HCT116 (cell line): ENCODE data around the gene R3HDM4. TPM values are rescaled to one million over a fixed set of nuclear protein-coding genes. Genes with fewer than 3 reads are reported as not detected.

Experiments
- ATAC-seq: fragments of 200-7000 bp; cut with Tn5 transposase; 2 replicates; pipeline ENCODE4 v1.9.1; 2020; ENCODE audit warnings: mild to moderate bottlenecking, moderate library complexity
- BruUV-seq: library from RNA; stranded (reverse); fragments of 400-500 nt; replicated peaks from 2 replicates; lab custom pipeline; 2021; lab: Mats Ljungman, UMichigan
- CTCF ChIA-PET: fragments of 300-600 bp; sonication (Branson Sonifier 250); formaldehyde crosslinking; loops from one replicate; lab custom pipeline; 2021; ENCODE audit warnings: antibody characterized with exemption; lab: Charles Lee
- POLR2A ChIA-PET: fragments of 300-600, 350-600 bp; sonication (Branson Sonifier 250); formaldehyde crosslinking; loops from one replicate; lab custom pipeline; 2021; ENCODE audit warnings: antibody characterized with exemption; lab: Charles Lee
- RAD21 ChIA-PET, 2 experiments: fragments of 300-600 bp; sonication (Branson Sonifier 250); formaldehyde crosslinking; loops; one replicate each; lab custom pipeline; 2023; ENCODE audit warnings: low total read pairs in 2 of 2; ENCODE audit not compliant: uncharacterized antibody in 2 of 2, unreplicated experiment in 2 of 2, low non-redundant PET in 1 of 2; lab: Charles Lee
- DNase-seq: peaks from one replicate; pipeline ENCODE4 v3.0.0-alpha.2; 2010; ENCODE audit warnings: low read depth, low spot score
- H2AFZ ChIP-seq: fragments of 200-600 bp; shearing (Covaris generic), sonication (generic); 2 replicates; pipeline ENCODE4 v1.6.1; 2017; ENCODE audit warnings: low read depth, mixed run types, mixed read lengths, antibody characterized with exemption, low read length; ENCODE audit not compliant: poor library complexity, severe bottlenecking
- H3K27ac ChIP-seq: 2 replicates; pipeline ENCODE4 v1.5.1; 2012; ENCODE audit warnings: low read depth, low read length
- H3K27me3 ChIP-seq: fragments of 200-600 bp; sonication (generic); 2 replicates; pipeline ENCODE4 v1.6.1; 2016; ENCODE audit warnings: mixed run types, low read length, mixed read lengths; ENCODE audit not compliant: insufficient read depth
- H3K36me3 ChIP-seq, 2 experiments: fragments of 200-500 bp in 1 of 2; fragments of 200-600 bp in 1 of 2; sonication (Bioruptor generic) in 1 of 2; sonication (generic) in 1 of 2; 2 replicates each; pipeline versions ENCODE4 v1.5.1 to v1.6.1; 2014 to 2016; ENCODE audit warnings: low read length in 2 of 2, inconsistent platforms in 1 of 2, mixed read lengths in 1 of 2, mixed run types in 1 of 2; ENCODE audit not compliant: insufficient read depth in 2 of 2, control insufficient read depth in 1 of 2
- H3K4me1 ChIP-seq, 2 experiments: fragments of 200-600 bp in 1 of 2; sonication (generic) in 1 of 2; 2 replicates each; pipeline versions ENCODE4 v1.5.1 to v1.6.1; 2012 to 2017; ENCODE audit warnings: low read length in 2 of 2, inconsistent platforms in 1 of 2, mild to moderate bottlenecking in 1 of 2, mixed read lengths in 1 of 2, mixed run types in 1 of 2, moderate library complexity in 1 of 2; ENCODE audit not compliant: insufficient read depth in 2 of 2, control insufficient read depth in 1 of 2
- H3K4me2 ChIP-seq: fragments of 200-600 bp; sonication (generic); 2 replicates; pipeline ENCODE4 v1.6.1; 2017; ENCODE audit warnings: mixed run types, low read length, mixed read lengths
- H3K4me3 ChIP-seq, 2 experiments: fragments of 200-600 bp in 1 of 2; sonication (generic) in 1 of 2; replicated peaks in 1 of 2; 2 replicates each; pipeline ENCODE4 v1.5.1; 2011 to 2016; ENCODE audit warnings: low read length in 2 of 2, control low read depth in 1 of 2, low read depth in 1 of 2, mild to moderate bottlenecking in 1 of 2, mixed read lengths in 1 of 2, mixed run types in 1 of 2
- H3K79me2 ChIP-seq: fragments of 200-600 bp; sonication (generic); 2 replicates; pipeline ENCODE4 v1.6.1; 2017; ENCODE audit warnings: mild to moderate bottlenecking, mixed run types, low read length, moderate library complexity, mixed read lengths; ENCODE audit not compliant: insufficient read depth
- H3K9ac ChIP-seq: fragments of 200-600 bp; sonication (generic); 2 replicates; pipeline ENCODE4 v1.6.1; 2016; ENCODE audit warnings: low read length, mixed read lengths
- H3K9me2 ChIP-seq: fragments of 200-600 bp; sonication (generic), shearing (Covaris generic); 2 replicates; pipeline ENCODE4 v1.6.1; 2017; ENCODE audit warnings: mixed run types, mild to moderate bottlenecking, moderate library complexity; ENCODE audit not compliant: insufficient read depth
- H3K9me3 ChIP-seq, 2 experiments: fragments of 200-500 bp in 1 of 2; fragments of 200-600 bp in 1 of 2; sonication (Bioruptor generic) in 1 of 2; sonication (generic) in 1 of 2; 2 replicates each; pipeline ENCODE4 v1.6.1; 2014 to 2017; ENCODE audit warnings: low read length in 2 of 2, mixed read lengths in 2 of 2, inconsistent platforms in 1 of 2, low read depth in 1 of 2, mild to moderate bottlenecking in 1 of 2, mixed run types in 1 of 2, moderate library complexity in 1 of 2; ENCODE audit not compliant: control insufficient read depth in 1 of 2, insufficient read depth in 1 of 2
- H4K20me1 ChIP-seq: fragments of 200-600 bp; sonication (generic), shearing (Covaris generic); 2 replicates; pipeline ENCODE4 v1.6.1; 2017; ENCODE audit warnings: mixed run types, mild to moderate bottlenecking, moderate library complexity; ENCODE audit not compliant: insufficient read depth
- CEBPB ChIP-seq: IDR thresholded peaks from 2 replicates; pipeline ENCODE4 v1.6.1; 2012; ENCODE audit warnings: low read depth
- EZH2phosphoT487 ChIP-seq: fragments of 200-600 bp; IDR thresholded peaks from 2 replicates; pipeline ENCODE4 v1.6.1; 2018; ENCODE audit warnings: antibody characterized with exemption, borderline replicate concordance
- JUND ChIP-seq: IDR thresholded peaks from 2 replicates; pipeline ENCODE4 v1.6.1; 2012
- POLR2A ChIP-seq: IDR thresholded peaks from 2 replicates; pipeline ENCODE4 v1.7.0; 2011; ENCODE audit warnings: borderline replicate concordance; ENCODE audit not compliant: insufficient read depth, insufficient read length; ENCODE audit errors: extremely low read depth
- POLR2AphosphoS5 ChIP-seq: IDR thresholded peaks from 2 replicates; pipeline ENCODE4 v1.6.1; 2011; ENCODE audit warnings: mild to moderate bottlenecking, low read depth, low read length, moderate library complexity
- RAD21 ChIP-seq: IDR thresholded peaks from 2 replicates; pipeline ENCODE4 v1.6.1; 2012; ENCODE audit warnings: low read depth, mild to moderate bottlenecking
- SP1 ChIP-seq: IDR thresholded peaks from 2 replicates; pipeline ENCODE4 v1.6.1; 2012; ENCODE audit warnings: low read depth
- TCF7L2 ChIP-seq: IDR thresholded peaks from 2 replicates; pipeline ENCODE4 v1.7.0; 2011; ENCODE audit warnings: borderline replicate concordance, inconsistent platforms; ENCODE audit not compliant: insufficient read depth, insufficient read length; ENCODE audit errors: extremely low read depth
- YY1 ChIP-seq: IDR thresholded peaks from 2 replicates; pipeline ENCODE4 v1.6.1; 2011; ENCODE audit warnings: low read length, low read depth, moderate library complexity, mild to moderate bottlenecking; ENCODE audit not compliant: insufficient replicate concordance; ENCODE audit errors: extremely low read depth
- ZNF274 ChIP-seq: fragments of 200-500 bp; sonication (Bioruptor generic); IDR thresholded peaks from 2 replicates; pipeline ENCODE4 v1.6.1; 2014; ENCODE audit warnings: mild to moderate bottlenecking, low read depth, low read length, inconsistent platforms
- intact Hi-C: fragments of 100-400 bp; cut with micrococcal nuclease; formaldehyde crosslinking; loops from 2 replicates; pipeline ENCODE4 v1.10.0; 2022
- total RNA-seq: library from RNA; stranded (reverse); gene quantifications from one replicate; pipeline ENCODE4 v1.2.1, GENCODE V29; 2021; ENCODE audit not compliant: unreplicated experiment
- TF ChIP-seq, protein P1 (sequence below): IDR thresholded peaks from 2 replicates; pipeline ENCODE4 v1.6.1; 2012
- TF ChIP-seq, protein P2 (sequence below), 3 experiments: fragments of 200-600 bp in 1 of 3; sonication (generic) in 1 of 3; IDR thresholded peaks in 2 of 3; conservative IDR thresholded peaks in 1 of 3; 2 replicates each; pipeline ENCODE4 v1.5.1; 2012 to 2017; ENCODE audit warnings: low read depth in 2 of 3, low read length in 2 of 3, antibody characterized with exemption in 1 of 3, borderline replicate concordance in 1 of 3, control low read depth in 1 of 3, mild to moderate bottlenecking in 1 of 3, mixed read lengths in 1 of 3, mixed run types in 1 of 3, moderate library complexity in 1 of 3; ENCODE audit not compliant: insufficient read depth in 1 of 3
- TF ChIP-seq, protein P3 (sequence below): IDR thresholded peaks from 2 replicates; pipeline ENCODE4 v1.6.1; 2011; ENCODE audit warnings: mild to moderate bottlenecking, low read length, moderate library complexity; ENCODE audit not compliant: insufficient replicate concordance; ENCODE audit errors: extremely low read depth

The R3HDM4 gene
- total RNA-seq, 1 experiment from 2014 or later = 92.3 TPM

DNA sequence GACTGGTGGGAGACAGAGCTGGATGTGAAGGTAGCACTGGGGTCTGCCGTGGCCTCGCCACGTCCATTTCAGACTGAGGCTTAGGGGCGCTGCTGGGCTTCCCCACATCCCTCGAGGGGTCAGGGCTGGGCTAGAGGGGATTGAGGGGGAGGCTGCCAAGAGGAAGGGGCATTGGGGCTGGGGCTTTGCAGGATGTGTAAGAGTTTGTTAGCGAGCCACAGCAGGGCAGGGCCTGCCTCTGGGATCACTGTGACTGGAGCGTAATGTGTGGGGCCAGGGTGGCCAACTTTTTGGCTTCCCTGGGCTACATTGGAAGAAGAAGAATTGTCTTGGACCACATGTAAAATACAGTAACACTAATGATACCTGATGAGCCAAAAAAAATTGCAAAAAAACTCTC lies 26.9 kb upstream of the R3HDM4 start:
- no peaks in the 10 kb centered on the region for H3K27me3 ChIP-seq
- RAD21 ChIA-PET = no interaction called here
- DNase-seq (no peak), ATAC-seq (no peak)
- H3K4me1 ChIP-seq = peaks cover 25 to 32% of the 10 kb centered on the region in 2 experiments
- CTCF ChIA-PET = no interaction called here
- no peaks in the 10 kb centered on the region for H3K9me2 ChIP-seq
- peak overlapping the region; percentile 64 for H3K9ac ChIP-seq
- POLR2A ChIA-PET = no interaction called here
- no peak for TF ChIP-seq YY1
- no peak for TF ChIP-seq POLR2AphosphoS5
- TF ChIP-seq TCF7L2 = no peak
- TF ChIP-seq SP1 = no peak
- no peak for TF ChIP-seq ZNF274
- TF ChIP-seq POLR2A = no peak
- no peak for TF ChIP-seq JUND
- TF ChIP-seq, protein P1, sequence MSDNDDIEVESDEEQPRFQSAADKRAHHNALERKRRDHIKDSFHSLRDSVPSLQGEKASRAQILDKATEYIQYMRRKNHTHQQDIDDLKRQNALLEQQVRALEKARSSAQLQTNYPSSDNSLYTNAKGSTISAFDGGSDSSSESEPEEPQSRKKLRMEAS = no peak
- no peak for TF ChIP-seq EZH2phosphoT487
- no peak overlapping the region for H3K4me3 ChIP-seq
- no peak overlapping the region for H2AFZ ChIP-seq
- peak overlapping the region; percentile 92 for H3K4me2 ChIP-seq
- no peaks in the 10 kb centered on the region for H3K9me3 ChIP-seq
- intact Hi-C loops = loop anchor here (2.0 kb wide), 1 partner anchor 13 kb away; the partner anchor contains the start of gene ARID3A
- H3K79me2 ChIP-seq = peaks cover 11% of the 10 kb centered on the region; the same call in 1 of the 2 replicates
- H3K27ac ChIP-seq = peak overlapping the region; percentile 70
- no TSS peak for BruUV-seq
- H3K36me3 ChIP-seq = no peaks in the 10 kb centered on the region
- no peaks in the 10 kb centered on the region for H4K20me1 ChIP-seq

DNA sequence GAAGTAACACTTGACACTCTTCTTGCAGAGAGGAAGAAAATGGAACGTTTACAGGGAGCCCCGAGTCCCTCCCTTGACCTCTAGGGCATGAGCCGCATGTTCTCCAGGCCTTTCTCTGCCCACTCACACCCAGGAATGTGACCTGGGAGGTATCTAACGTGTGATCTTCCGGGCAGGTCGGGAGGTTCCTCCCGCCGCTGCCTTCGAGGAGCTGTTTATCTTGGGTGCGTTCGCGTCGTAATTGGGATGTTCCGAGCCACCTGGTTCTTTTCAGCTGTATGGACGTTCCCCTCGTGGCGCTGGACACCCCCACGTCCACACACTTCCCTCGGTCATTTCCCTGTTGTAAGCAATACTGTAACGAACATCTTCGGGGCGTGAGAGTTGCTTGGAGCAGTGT lies 26.4 kb upstream of the R3HDM4 start:
- Histone ChIP-seq H3K36me3 (no peaks in the 10 kb centered on the region), H3K27me3 (no peaks in the 10 kb centered on the region), H3K79me2 (peaks cover 11% of the 10 kb centered on the region; the same call in 1 of the 2 replicates), H3K4me3 (no peak overlapping the region), H2AFZ (no peak overlapping the region), H3K27ac (no peak overlapping the region), H4K20me1 (no peaks in the 10 kb centered on the region), H3K9ac (no peak overlapping the region), H3K4me1 (peaks cover 25 to 32% of the 10 kb centered on the region in 2 experiments), H3K9me2 (no peaks in the 10 kb centered on the region), H3K9me3 (no peaks in the 10 kb centered on the region), H3K4me2 (no peak overlapping the region; the same call in 1 of the 2 replicates)
- CTCF ChIA-PET = no interaction called here
- ATAC-seq (no peak), DNase-seq (no peak)
- no TSS peak for BruUV-seq
- POLR2A ChIA-PET = interaction anchor here (1.4 kb wide), 1 partner anchor 45 kb away, joined by 3 read pairs; the partner anchor contains the start of gene WDR18
- RAD21 ChIA-PET = no interaction called here
- intact Hi-C loops = no loop called here
- TF ChIP-seq RAD21 (no peak), CEBPB (no peak), YY1 (no peak)
- TF ChIP-seq, protein P2, sequence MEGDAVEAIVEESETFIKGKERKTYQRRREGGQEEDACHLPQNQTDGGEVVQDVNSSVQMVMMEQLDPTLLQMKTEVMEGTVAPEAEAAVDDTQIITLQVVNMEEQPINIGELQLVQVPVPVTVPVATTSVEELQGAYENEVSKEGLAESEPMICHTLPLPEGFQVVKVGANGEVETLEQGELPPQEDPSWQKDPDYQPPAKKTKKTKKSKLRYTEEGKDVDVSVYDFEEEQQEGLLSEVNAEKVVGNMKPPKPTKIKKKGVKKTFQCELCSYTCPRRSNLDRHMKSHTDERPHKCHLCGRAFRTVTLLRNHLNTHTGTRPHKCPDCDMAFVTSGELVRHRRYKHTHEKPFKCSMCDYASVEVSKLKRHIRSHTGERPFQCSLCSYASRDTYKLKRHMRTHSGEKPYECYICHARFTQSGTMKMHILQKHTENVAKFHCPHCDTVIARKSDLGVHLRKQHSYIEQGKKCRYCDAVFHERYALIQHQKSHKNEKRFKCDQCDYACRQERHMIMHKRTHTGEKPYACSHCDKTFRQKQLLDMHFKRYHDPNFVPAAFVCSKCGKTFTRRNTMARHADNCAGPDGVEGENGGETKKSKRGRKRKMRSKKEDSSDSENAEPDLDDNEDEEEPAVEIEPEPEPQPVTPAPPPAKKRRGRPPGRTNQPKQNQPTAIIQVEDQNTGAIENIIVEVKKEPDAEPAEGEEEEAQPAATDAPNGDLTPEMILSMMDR (IDR thresholded peaks at IDR 0.05 in 2 of 3, conservative IDR thresholded peaks at IDR 0.05 in 1 of 3; ENCODE audit: borderline replicate concordance in 1 of 3, insufficient read depth in 1 of 3, low read depth in 2 of 3, low read length in 2 of 3) = no peak
- TF ChIP-seq, protein P3, sequence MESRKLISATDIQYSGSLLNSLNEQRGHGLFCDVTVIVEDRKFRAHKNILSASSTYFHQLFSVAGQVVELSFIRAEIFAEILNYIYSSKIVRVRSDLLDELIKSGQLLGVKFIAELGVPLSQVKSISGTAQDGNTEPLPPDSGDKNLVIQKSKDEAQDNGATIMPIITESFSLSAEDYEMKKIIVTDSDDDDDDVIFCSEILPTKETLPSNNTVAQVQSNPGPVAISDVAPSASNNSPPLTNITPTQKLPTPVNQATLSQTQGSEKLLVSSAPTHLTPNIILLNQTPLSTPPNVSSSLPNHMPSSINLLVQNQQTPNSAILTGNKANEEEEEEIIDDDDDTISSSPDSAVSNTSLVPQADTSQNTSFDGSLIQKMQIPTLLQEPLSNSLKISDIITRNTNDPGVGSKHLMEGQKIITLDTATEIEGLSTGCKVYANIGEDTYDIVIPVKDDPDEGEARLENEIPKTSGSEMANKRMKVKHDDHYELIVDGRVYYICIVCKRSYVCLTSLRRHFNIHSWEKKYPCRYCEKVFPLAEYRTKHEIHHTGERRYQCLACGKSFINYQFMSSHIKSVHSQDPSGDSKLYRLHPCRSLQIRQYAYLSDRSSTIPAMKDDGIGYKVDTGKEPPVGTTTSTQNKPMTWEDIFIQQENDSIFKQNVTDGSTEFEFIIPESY = no peak
